Ishikawa (cell line): ENCODE measurements around the gene LCP2.

Experiments used
- EP300 ChIP-seq: IDR thresholded peaks from 2 replicates; pipeline ENCODE4 v1.6.1; 2012; ENCODE audit warnings: borderline replicate concordance
- NFIC ChIP-seq: IDR thresholded peaks from 2 replicates; pipeline ENCODE4 v1.6.1; 2012
- RAD21 ChIP-seq: IDR thresholded peaks from 2 replicates; pipeline ENCODE4 v1.6.1; 2012; ENCODE audit warnings: low read depth
- REST ChIP-seq: IDR thresholded peaks from 2 replicates; pipeline ENCODE4 v1.6.1; 2012; ENCODE audit warnings: low read depth, mild to moderate bottlenecking
- YY1 ChIP-seq: IDR thresholded peaks from 2 replicates; pipeline ENCODE4 v1.6.1; 2012; ENCODE audit warnings: low read depth
- ZBTB7A ChIP-seq: IDR thresholded peaks from 2 replicates; pipeline ENCODE4 v1.6.1; 2012; ENCODE audit warnings: low read depth
- TF ChIP-seq, protein P1 (sequence below): IDR thresholded peaks from 2 replicates; pipeline ENCODE4 v1.6.1; 2012

GRCh38 chr5:170273968-170274710 is 23.4 kb downstream of the LCP2 start:
- no peak for TF ChIP-seq NFIC
- peak; percentile 44 for TF ChIP-seq RAD21
- TF ChIP-seq, protein P1, sequence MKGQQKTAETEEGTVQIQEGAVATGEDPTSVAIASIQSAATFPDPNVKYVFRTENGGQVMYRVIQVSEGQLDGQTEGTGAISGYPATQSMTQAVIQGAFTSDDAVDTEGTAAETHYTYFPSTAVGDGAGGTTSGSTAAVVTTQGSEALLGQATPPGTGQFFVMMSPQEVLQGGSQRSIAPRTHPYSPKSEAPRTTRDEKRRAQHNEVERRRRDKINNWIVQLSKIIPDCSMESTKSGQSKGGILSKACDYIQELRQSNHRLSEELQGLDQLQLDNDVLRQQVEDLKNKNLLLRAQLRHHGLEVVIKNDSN: no peak
- no peak for TF ChIP-seq REST
- no peak for TF ChIP-seq EP300
- no peak for TF ChIP-seq YY1
- TF ChIP-seq ZBTB7A: no peak
